Measurements from ENCODE around the gene GRK5.
"Not testable (repeated sequence)": the region's sequence is repeated elsewhere in the genome, so short reads cannot be mapped to it uniquely, and the experiment has no call there.

The GRK5 gene

DNA sequence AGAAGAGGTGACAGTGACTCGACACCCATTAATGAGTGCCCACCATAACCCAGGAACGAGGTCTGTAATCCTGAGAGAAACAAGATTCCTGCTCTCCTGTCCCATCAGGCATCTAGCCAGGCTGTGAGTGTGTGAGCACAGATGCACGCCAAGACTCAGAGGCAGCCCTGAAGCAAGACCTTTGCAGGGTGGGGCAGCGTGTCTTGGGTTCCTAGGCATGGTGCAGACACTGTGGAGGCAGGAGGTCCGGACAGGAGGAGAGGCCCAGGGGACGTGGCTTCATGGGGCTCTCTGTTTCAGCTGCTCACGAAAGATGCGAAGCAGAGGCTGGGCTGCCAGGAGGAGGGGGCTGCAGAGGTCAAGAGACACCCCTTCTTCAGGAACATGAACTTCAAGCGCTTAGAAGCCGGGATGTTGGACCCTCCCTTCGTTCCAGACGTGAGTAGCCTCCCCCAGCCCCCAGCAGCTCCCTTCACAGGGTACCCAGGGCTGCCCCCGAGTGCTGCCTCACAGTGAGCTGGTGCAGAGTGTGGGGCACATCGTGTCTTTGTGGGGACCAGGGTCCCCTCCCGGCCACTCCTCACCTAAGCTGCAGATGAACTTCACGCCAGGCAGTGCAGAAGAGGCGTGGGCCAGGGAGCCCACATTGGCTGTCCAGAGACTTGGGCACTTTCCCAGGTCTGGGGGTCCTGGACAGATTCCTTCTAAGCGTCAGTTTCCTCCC is 240.6 kb downstream of the GRK5 start:
- no peak for DNase-seq

GRCh38 chr10:119448628-119449584 is 241.5 kb downstream of the GRK5 start:
- DNase-seq: no peak

DNA sequence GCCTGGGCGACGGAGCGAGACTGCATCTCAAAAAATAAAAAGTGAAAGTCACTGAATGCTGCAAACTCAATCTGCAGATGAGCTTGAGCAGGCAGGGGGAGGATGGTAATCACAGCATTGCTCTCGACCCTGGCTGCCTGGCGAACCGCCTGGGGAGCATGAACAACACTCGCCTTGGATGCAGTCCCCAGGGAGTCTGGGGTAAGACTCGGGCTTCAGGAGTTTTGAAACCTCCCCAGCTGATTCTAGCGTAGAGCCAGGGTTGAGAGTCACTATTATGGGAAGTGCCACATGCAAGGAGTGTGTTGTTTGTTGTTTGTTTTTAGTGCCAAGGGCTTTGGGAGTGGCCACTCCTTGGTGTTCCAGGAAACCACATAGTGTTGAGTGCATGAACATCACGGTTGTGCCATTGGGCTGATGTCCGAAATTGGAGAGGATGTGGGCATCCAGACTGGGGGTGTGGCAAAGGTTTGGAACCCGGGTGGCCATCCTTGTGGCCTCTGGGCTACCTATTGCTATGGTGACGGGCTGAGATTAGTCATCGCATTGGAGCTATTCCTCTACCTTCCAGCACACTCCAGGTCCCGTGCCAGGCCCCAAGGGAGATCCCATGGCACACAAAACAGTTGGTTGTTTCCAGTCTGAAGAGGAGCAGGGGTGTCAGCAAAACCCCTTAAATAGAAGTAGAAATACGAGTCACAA is 242.5 kb downstream of the GRK5 start:
- no peak for DNase-seq

DNA sequence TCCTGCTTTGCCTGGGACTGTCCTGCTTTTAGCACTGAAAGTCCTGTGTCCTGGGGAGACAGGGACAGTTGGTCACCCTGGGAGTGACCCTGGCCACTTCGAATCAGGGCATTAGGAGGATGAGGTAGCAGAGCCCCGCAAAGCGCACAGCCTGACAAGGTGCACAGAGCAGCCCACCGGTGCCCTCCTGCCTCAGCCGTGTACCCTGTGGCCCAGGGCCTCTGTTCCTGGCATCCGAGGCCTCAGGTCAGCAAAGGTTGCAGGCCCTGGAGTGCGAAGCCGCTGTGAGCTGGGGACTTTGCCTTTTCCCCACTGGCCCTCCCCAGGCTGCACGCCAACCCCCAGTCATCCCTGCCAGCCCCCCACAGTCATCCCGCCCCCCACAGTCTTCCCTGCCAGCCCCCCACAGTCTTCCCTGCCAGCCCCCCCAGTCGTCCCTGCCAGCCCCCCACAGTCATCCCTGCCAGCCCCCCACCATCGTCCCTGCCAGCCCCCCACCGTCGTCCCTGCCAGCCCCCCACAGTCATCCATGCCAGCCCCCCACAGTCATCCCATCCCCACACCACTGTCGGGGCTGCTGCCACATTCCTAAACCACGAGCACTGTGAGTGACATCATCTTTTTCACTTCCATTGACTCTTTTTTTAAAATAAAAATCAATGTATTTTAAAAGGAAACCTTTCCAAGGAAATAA is 243.4 kb downstream of the GRK5 start:
- no peak for DNase-seq

GRCh38 chr10:119451300-119451896 is 244.0 kb downstream of the GRK5 start:
- no peak for DNase-seq

- DNase-seq: no peak
Observed at GRCh38 chr10:119452396-119452795, 245.0 kb downstream of the GRK5 start.

GRCh38 chr10:119453313-119453712 is 245.9 kb downstream of the GRK5 start:
- DNase-seq: no peak

- DNase-seq: no peak
Observed at GRCh38 chr10:119454316-119454715, 246.9 kb downstream of the GRK5 start.

GRCh38 chr10:119454990-119455389 is 247.6 kb downstream of the GRK5 start:
- no peak for DNase-seq

GRCh38 chr10:119455609-119456434 is 248.5 kb downstream of the GRK5 start:
- no peak for DNase-seq

GRCh38 chr10:119456435-119456810 is 249.1 kb downstream of the GRK5 start:
- no peak for DNase-seq

DNA sequence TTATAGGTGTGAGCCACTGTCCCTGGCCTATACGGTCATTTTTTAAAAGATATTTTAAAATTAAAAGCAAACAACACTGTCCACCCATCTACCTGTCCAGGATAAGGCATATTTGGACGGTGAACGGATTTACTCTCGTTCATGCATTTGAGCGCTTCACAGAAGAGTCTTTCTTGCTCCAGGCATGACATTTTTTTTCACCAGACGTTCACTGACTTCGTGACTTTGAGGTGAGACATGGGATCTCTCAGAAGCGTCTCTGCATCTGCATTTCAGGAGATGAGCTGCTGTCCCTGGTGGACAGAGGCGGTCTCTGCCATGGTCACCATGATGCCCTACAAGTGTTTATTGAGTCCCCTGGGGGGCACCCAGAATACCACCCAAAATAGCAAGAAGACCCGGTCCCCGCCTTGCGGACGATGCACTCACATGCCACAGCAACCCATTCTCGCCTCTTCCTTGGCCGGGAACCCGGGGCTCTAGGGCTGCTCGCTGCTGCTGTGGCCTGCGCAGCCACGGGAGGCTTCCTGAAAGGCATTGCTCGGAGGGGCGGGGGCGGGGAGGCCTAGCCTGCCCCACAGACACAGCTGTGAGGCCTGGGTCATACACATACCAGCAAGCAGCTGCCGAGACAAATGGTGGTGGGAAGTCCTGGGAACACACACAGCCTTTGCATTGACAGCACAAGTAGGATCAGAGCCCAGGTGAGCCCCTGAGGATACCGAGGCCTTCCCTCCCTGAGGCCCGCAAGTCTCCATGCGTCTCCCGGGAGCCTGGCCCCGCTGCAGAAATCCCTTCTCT is 250.8 kb downstream of the GRK5 start:
- DNase-seq: no peak

GRCh38 chr10:119459681-119460340 is 252.4 kb downstream of the GRK5 start:
- no peak for DNase-seq

GRCh38 chr10:119460369-119461195 is 253.2 kb downstream of the GRK5 start:
- DNase-seq: no peak

- peak; percentile 41 for DNase-seq
Observed at GRCh38 chr10:119461380-119461779, 254.0 kb downstream of the GRK5 start.

- no peak for DNase-seq
Observed at GRCh38 chr10:119461923-119462322, 254.6 kb downstream of the GRK5 start.

- no peak for DNase-seq
Observed at GRCh38 chr10:119462773-119463172, 255.4 kb downstream of the GRK5 start.

DNA sequence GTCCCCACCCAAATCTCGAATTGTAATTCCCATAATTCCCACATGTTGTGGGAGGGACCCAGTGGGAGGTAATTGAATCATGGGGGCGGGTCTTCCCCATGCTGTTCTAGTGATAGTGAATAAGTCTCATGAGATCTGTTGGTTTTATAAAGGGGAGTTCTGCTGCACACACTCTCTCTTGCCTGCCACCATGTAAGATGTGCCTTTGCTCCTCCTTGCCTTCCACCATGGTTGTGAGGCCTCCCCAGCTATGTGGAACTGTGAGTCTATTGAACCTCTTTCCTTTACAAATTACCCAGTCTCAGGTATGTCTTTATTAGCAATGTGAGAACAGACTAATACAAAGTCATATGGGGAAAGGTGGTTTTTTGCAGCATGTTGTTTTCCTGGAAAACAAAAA is 255.8 kb downstream of the GRK5 start:
- not testable (repeated sequence) for DNase-seq

- no peak for DNase-seq
Observed at GRCh38 chr10:119465085-119465484, 257.7 kb downstream of the GRK5 start.
